ENCODE results near the gene TGFBR3.

The TGFBR3 gene

GRCh38 chr1:91778964-91779363 lies 107.0 kb downstream of the TGFBR3 start:
- Histone ChIP-seq H3K27me3 (ENCODE audit: control insufficient read depth, insufficient read depth, low read length) (no peaks in the 10 kb centered on the region), H3K4me3 (ENCODE audit: low read depth, low read length) (no peak overlapping the region), H3K9ac (ENCODE audit: low read depth, low read length) (no peak overlapping the region), H3K36me3 (ENCODE audit: control insufficient read depth, insufficient read depth, low read length) (no peaks in the 10 kb centered on the region), H3K4me1 (ENCODE audit: control insufficient read depth, insufficient read depth, low read length) (peaks cover 7% of the 10 kb centered on the region), H3K9me3 (ENCODE audit: control insufficient read depth, insufficient read depth, low read length) (no peaks in the 10 kb centered on the region)

GRCh38 chr1:91777630-91778300 lies 108.2 kb downstream of the TGFBR3 start:
- no peak overlapping the region for H3K9ac ChIP-seq (ENCODE audit: low read depth, low read length)
- H3K9me3 ChIP-seq (ENCODE audit: control insufficient read depth, insufficient read depth, low read length), result no peaks in the 10 kb centered on the region
- H3K4me1 ChIP-seq (ENCODE audit: control insufficient read depth, insufficient read depth, low read length), result peaks cover 7% of the 10 kb centered on the region
- no peak overlapping the region for H3K4me3 ChIP-seq (ENCODE audit: low read depth, low read length)
- no peaks in the 10 kb centered on the region for H3K36me3 ChIP-seq (ENCODE audit: control insufficient read depth, insufficient read depth, low read length)
- no peaks in the 10 kb centered on the region for H3K27me3 ChIP-seq (ENCODE audit: control insufficient read depth, insufficient read depth, low read length)

- Histone ChIP-seq H3K36me3 (ENCODE audit: control insufficient read depth, insufficient read depth, low read length) (no peaks in the 10 kb centered on the region), H3K4me3 (ENCODE audit: low read depth, low read length) (no peak overlapping the region), H3K27me3 (ENCODE audit: control insufficient read depth, insufficient read depth, low read length) (no peaks in the 10 kb centered on the region), H3K9ac (ENCODE audit: low read depth, low read length) (no peak overlapping the region), H3K4me1 (ENCODE audit: control insufficient read depth, insufficient read depth, low read length) (peaks cover 7% of the 10 kb centered on the region), H3K9me3 (ENCODE audit: control insufficient read depth, insufficient read depth, low read length) (no peaks in the 10 kb centered on the region)
These were observed 108.8 kb downstream of the TGFBR3 start for GRCh38 chr1:91777196-91777595.

- Histone ChIP-seq H3K9ac (ENCODE audit: low read depth, low read length) (no peak overlapping the region), H3K9me3 (ENCODE audit: control insufficient read depth, insufficient read depth, low read length) (no peaks in the 10 kb centered on the region), H3K36me3 (ENCODE audit: control insufficient read depth, insufficient read depth, low read length) (no peaks in the 10 kb centered on the region), H3K4me3 (ENCODE audit: low read depth, low read length) (no peak overlapping the region), H3K27me3 (ENCODE audit: control insufficient read depth, insufficient read depth, low read length) (no peaks in the 10 kb centered on the region), H3K4me1 (ENCODE audit: control insufficient read depth, insufficient read depth, low read length) (peaks cover 7% of the 10 kb centered on the region)
These were observed 109.7 kb downstream of the TGFBR3 start for GRCh38 chr1:91776068-91776794.

DNA sequence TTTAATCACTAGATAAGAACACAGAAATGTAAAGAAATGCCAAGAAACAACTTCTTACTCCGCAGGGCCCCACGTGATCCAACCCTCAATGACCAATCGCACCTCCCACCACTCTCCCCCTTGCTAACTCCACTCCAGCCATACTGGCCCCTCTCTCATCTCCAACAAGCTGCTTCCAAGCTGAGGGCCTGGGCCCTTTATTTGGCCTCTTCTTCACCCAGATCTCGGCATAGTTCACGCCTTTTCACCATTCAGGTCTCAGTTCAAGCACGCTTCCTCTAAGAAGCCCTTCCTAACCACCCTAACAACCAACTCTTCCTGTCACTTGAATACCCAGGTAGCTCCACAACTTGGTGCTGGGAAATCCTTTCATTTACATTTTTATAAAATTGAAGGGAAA lies 110.7 kb downstream of the TGFBR3 start:
- H3K9ac ChIP-seq (ENCODE audit: low read depth, low read length), result no peak overlapping the region
- no peaks in the 10 kb centered on the region for H3K9me3 ChIP-seq (ENCODE audit: control insufficient read depth, insufficient read depth, low read length)
- H3K4me3 ChIP-seq (ENCODE audit: low read depth, low read length), result no peak overlapping the region
- H3K4me1 ChIP-seq (ENCODE audit: control insufficient read depth, insufficient read depth, low read length), result peaks cover 7% of the 10 kb centered on the region
- H3K27me3 ChIP-seq (ENCODE audit: control insufficient read depth, insufficient read depth, low read length), result no peaks in the 10 kb centered on the region
- no peaks in the 10 kb centered on the region for H3K36me3 ChIP-seq (ENCODE audit: control insufficient read depth, insufficient read depth, low read length)

GRCh38 chr1:91774520-91775203 lies 111.3 kb downstream of the TGFBR3 start:
- Histone ChIP-seq H3K9ac (ENCODE audit: low read depth, low read length) (no peak overlapping the region), H3K4me1 (ENCODE audit: control insufficient read depth, insufficient read depth, low read length) (peaks cover 7% of the 10 kb centered on the region), H3K36me3 (ENCODE audit: control insufficient read depth, insufficient read depth, low read length) (no peaks in the 10 kb centered on the region), H3K4me3 (ENCODE audit: low read depth, low read length) (no peak overlapping the region), H3K27me3 (ENCODE audit: control insufficient read depth, insufficient read depth, low read length) (no peaks in the 10 kb centered on the region), H3K9me3 (ENCODE audit: control insufficient read depth, insufficient read depth, low read length) (no peaks in the 10 kb centered on the region)

- no peaks in the 10 kb centered on the region for H3K9me3 ChIP-seq (ENCODE audit: control insufficient read depth, insufficient read depth, low read length)
- no peak overlapping the region for H3K4me3 ChIP-seq (ENCODE audit: low read depth, low read length)
- H3K27me3 ChIP-seq (ENCODE audit: control insufficient read depth, insufficient read depth, low read length), result no peaks in the 10 kb centered on the region
- H3K36me3 ChIP-seq (ENCODE audit: control insufficient read depth, insufficient read depth, low read length), result no peaks in the 10 kb centered on the region
- H3K4me1 ChIP-seq (ENCODE audit: control insufficient read depth, insufficient read depth, low read length), result no peaks in the 10 kb centered on the region
- H3K9ac ChIP-seq (ENCODE audit: low read depth, low read length), result no peak overlapping the region
These were observed 114.2 kb downstream of the TGFBR3 start for GRCh38 chr1:91771717-91772116.

DNA sequence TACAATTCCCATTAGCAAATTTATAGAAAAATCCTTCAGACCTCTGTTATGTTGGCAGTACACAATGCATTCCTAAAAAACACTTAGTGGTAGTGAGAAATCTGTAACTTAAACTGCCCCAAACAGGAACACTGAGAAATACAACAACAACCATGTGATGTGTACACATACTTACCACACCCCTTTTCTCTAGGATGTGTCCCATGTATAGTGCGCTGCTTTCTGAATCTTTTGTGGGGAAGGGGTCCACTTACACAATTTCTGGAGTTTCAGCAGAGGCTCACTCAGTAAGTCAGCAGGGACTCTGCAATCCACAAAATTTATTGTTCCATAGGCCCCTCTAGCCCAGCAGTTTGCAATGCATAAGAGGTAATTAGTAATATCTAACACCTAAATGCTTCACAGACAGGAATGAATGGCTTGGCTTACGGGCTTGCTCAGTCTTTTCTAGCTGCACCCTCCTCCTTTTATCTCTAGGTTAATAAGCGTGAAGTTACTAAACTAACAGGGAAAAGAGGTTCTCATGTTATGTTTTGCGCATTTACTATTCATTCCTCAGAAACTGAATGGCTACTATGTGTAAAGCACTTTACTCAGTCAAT lies 115.2 kb downstream of the TGFBR3 start:
- Histone ChIP-seq H3K9me3 (ENCODE audit: control insufficient read depth, insufficient read depth, low read length) (no peaks in the 10 kb centered on the region), H3K36me3 (ENCODE audit: control insufficient read depth, insufficient read depth, low read length) (no peaks in the 10 kb centered on the region), H3K4me3 (ENCODE audit: low read depth, low read length) (no peak overlapping the region), H3K27me3 (ENCODE audit: control insufficient read depth, insufficient read depth, low read length) (no peaks in the 10 kb centered on the region), H3K9ac (ENCODE audit: low read depth, low read length) (no peak overlapping the region), H3K4me1 (ENCODE audit: control insufficient read depth, insufficient read depth, low read length) (no peaks in the 10 kb centered on the region)

DNA sequence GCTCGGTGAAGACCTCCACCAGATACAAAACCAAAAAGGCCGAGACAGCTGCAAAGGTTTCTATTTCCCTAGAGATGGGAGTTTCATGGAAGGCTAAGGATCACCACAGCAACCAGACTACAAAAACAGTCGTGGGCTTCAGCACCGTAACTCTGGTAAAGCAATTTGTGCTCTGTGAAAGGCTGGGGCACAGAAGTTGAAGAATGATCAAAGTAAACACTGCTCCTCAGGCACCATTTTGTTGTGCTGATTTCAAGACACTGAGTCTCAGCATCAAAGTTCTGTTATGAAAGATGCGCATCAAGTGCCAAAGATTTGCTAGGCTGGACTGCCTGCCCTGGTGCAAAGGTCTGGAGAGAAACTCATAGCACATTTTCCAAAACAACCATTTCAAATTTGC lies 116.2 kb downstream of the TGFBR3 start:
- Histone ChIP-seq H3K4me1 (ENCODE audit: control insufficient read depth, insufficient read depth, low read length) (no peaks in the 10 kb centered on the region), H3K4me3 (ENCODE audit: low read depth, low read length) (no peak overlapping the region), H3K27me3 (ENCODE audit: control insufficient read depth, insufficient read depth, low read length) (no peaks in the 10 kb centered on the region), H3K9me3 (ENCODE audit: control insufficient read depth, insufficient read depth, low read length) (no peaks in the 10 kb centered on the region), H3K36me3 (ENCODE audit: control insufficient read depth, insufficient read depth, low read length) (no peaks in the 10 kb centered on the region), H3K9ac (ENCODE audit: low read depth, low read length) (no peak overlapping the region)

DNA sequence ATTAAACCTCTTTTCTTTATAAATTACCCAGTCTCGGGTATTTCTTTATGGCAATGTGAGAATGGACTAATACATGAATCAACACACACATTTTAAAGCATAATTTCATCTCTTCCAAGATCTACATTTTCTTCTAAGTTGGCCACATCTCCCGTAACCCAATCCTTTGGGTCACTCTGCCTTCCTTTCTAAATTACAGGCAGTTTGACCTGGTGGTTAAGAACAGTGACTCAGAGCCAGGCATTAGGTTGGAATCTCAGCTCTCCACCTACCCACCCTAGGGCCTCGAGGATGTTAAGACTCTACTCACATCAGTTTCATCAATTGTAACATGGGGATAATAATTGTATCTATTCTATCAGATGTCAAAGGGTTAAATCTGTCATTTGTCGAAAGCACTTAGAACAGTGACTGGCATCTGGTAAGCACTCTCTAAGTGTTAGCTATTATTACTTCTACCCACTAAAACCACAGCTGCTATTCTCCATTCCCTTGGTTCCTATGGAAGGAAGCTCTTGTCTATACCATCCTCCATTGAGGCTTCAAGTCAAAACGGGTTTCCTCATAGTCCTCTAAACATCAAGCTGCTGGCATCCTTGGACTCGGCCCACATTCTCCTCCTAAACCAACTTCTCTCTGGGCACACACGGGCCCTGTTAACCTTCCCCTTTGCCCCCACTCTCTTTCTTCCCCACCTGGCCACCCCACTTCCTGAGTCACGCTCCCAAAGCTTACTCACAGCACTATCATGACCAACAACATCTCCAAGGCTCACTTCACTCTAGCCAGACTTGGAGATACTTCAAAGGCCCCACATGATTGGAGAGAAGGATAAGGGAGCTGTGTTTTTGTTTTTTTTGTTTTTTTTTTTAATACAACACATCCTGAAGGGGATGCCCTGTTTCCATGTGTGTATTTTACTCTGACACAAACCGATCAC lies 116.9 kb downstream of the TGFBR3 start:
- no peaks in the 10 kb centered on the region for H3K27me3 ChIP-seq (ENCODE audit: control insufficient read depth, insufficient read depth, low read length)
- H3K4me3 ChIP-seq (ENCODE audit: low read depth, low read length), result no peak overlapping the region

GRCh38 chr1:91768120-91768519 lies 117.8 kb downstream of the TGFBR3 start:
- no peak overlapping the region for H3K4me3 ChIP-seq (ENCODE audit: low read depth, low read length)

More for the DNA sequence above, 116.9 kb downstream of the TGFBR3 start:
- H3K4me1 ChIP-seq (ENCODE audit: control insufficient read depth, insufficient read depth, low read length), result no peaks in the 10 kb centered on the region
- no peaks in the 10 kb centered on the region for H3K36me3 ChIP-seq (ENCODE audit: control insufficient read depth, insufficient read depth, low read length)
- no peaks in the 10 kb centered on the region for H3K9me3 ChIP-seq (ENCODE audit: control insufficient read depth, insufficient read depth, low read length)
- no peak overlapping the region for H3K9ac ChIP-seq (ENCODE audit: low read depth, low read length)

More at GRCh38 chr1:91768120-91768519, 117.8 kb downstream of the TGFBR3 start:
- no peaks in the 10 kb centered on the region for H3K27me3 ChIP-seq (ENCODE audit: control insufficient read depth, insufficient read depth, low read length)
- no peaks in the 10 kb centered on the region for H3K9me3 ChIP-seq (ENCODE audit: control insufficient read depth, insufficient read depth, low read length)
- no peak overlapping the region for H3K9ac ChIP-seq (ENCODE audit: low read depth, low read length)
- H3K4me1 ChIP-seq (ENCODE audit: control insufficient read depth, insufficient read depth, low read length), result no peaks in the 10 kb centered on the region
- no peaks in the 10 kb centered on the region for H3K36me3 ChIP-seq (ENCODE audit: control insufficient read depth, insufficient read depth, low read length)

Measured in iPS-15b (cell line).